ENCODE results near the gene ZC3H7B.

ZC3H7B gene

DNA sequence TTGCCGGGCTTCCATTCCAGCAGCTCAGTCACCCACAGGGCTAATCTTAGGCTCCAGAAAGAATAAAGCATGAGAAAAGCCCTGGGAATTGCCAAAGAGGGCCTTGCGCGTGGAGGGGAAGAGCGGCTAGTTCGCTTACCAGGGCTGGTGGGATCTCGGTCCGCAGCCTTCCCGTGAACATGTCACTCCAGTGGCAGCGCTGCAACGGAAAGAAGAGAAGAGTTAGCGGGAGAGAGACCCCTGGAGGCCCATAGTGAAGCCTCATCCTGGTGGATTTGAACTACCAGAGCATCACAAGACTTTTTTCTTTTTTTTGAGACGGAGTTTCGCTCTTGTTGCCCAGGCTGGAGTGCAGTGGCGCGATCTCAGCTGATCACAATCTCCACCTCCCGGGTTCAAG lies 33.4 kb upstream of the ZC3H7B start:
- no peaks in the 10 kb centered on the region for H3K4me1 ChIP-seq (ENCODE audit: insufficient read depth, low read length)
- peaks cover 74% of the 10 kb centered on the region for H3K36me3 ChIP-seq (ENCODE audit: insufficient read depth, low read length)
- no peak overlapping the region for H2AFZ ChIP-seq (ENCODE audit: low read depth, low read length)
- H3K4me3 ChIP-seq (ENCODE audit: low read length), result no peak overlapping the region
- H3K27me3 ChIP-seq (ENCODE audit: insufficient read depth, low read length), result no peaks in the 10 kb centered on the region
- no peaks in the 10 kb centered on the region for H3K9me3 ChIP-seq (ENCODE audit: low read length)

DNA sequence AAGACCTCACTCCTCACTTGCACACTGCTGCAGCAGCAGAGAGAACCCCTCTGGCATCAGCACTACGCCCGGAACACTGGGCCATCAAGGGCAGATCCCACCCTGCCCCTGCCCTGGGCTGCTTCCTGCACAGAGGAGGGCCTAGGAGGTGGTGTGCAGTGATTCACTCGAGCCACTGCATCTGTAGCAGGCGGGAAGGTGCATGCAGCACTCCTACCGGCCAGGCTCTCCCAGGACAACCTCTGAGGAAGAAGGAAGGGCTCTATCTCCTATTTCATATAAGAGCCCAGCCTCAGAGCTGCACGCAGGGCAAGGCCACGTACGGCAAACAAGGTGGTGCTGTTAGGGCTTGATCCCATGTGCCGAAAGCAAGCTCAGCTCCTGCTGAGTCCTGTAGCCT lies 29.5 kb upstream of the ZC3H7B start:
- no peaks in the 10 kb centered on the region for H3K9me3 ChIP-seq (ENCODE audit: low read length)
- no peak overlapping the region for H2AFZ ChIP-seq (ENCODE audit: low read depth, low read length)
- no peaks in the 10 kb centered on the region for H3K27me3 ChIP-seq (ENCODE audit: insufficient read depth, low read length)
- no peaks in the 10 kb centered on the region for H3K4me1 ChIP-seq (ENCODE audit: insufficient read depth, low read length)
- H3K36me3 ChIP-seq (ENCODE audit: insufficient read depth, low read length), result peaks cover 75% of the 10 kb centered on the region
- no peak overlapping the region for H3K4me3 ChIP-seq (ENCODE audit: low read length)

DNA sequence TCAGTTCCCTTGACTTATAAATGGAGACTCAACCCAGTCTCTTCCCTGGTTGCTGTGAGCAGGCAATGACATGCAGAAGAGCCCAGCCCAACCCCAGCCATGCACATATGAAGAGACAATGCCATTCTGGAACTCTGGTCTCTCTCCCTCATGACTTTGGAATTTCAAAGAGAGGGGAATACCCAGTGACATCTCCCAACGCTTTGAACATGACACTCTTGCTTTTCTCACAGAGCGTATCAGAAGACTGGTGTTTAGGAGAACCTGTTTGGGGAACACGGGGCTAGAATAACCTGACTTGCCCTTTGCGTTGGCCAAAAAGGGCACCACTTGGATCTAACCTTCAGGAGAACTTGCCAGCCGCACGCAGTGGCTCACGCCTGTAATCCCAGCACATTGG lies 28.2 kb upstream of the ZC3H7B start:
- no peaks in the 10 kb centered on the region for H3K4me1 ChIP-seq (ENCODE audit: insufficient read depth, low read length)
- no peaks in the 10 kb centered on the region for H3K9me3 ChIP-seq (ENCODE audit: low read length)
- H2AFZ ChIP-seq (ENCODE audit: low read depth, low read length), result no peak overlapping the region
- no peaks in the 10 kb centered on the region for H3K27me3 ChIP-seq (ENCODE audit: insufficient read depth, low read length)
- peaks cover 74% of the 10 kb centered on the region for H3K36me3 ChIP-seq (ENCODE audit: insufficient read depth, low read length)
- no peak overlapping the region for H3K4me3 ChIP-seq (ENCODE audit: low read length)

DNA sequence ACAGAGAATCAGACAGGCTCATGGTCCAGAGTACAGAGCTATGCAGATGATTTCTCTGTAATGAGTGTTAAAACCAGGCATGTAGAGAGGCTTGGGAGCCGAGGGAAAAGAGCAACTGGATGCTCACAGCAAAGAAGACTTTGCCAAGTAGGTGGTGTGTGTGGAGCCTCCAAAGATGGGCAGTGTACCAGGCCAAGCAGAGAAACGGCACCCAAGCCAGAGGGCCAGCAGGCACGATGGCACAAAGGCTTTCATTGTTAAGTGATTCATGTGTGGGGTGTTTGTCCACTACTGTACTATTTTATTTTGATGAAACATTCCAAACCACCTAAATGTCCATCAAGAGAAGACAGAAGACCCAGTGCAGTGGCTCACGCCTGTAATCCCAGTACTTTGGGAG lies 26.5 kb upstream of the ZC3H7B start:
- H3K4me1 ChIP-seq (ENCODE audit: insufficient read depth, low read length), result no peaks in the 10 kb centered on the region
- no peak overlapping the region for H2AFZ ChIP-seq (ENCODE audit: low read depth, low read length)
- peaks cover 71% of the 10 kb centered on the region for H3K36me3 ChIP-seq (ENCODE audit: insufficient read depth, low read length)
- no peaks in the 10 kb centered on the region for H3K27me3 ChIP-seq (ENCODE audit: insufficient read depth, low read length)
- no peak overlapping the region for H3K4me3 ChIP-seq (ENCODE audit: low read length)
- no peaks in the 10 kb centered on the region for H3K9me3 ChIP-seq (ENCODE audit: low read length)

DNA sequence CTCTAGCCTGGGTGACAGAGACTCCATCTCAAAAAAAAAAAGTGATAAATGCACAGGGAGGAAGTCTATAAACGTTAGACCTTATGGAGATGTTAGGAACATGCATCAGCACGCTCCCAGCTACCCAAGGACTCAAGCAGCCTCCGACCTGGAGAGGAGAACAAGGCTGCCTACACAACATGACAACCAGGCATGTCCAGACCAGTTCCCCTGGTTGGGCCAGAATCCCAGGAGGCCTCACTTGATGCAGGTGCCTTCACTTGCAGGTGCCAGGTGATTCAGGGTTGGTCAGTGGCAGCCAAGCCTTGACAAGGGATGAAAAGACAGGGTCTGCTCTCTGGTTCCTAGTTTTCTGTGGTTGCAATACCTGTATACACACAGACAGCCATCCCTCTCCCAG lies 21.3 kb upstream of the ZC3H7B start:
- no peak overlapping the region for H3K4me3 ChIP-seq (ENCODE audit: low read length)
- H3K9me3 ChIP-seq (ENCODE audit: low read length), result no peaks in the 10 kb centered on the region
- H3K27me3 ChIP-seq (ENCODE audit: insufficient read depth, low read length), result no peaks in the 10 kb centered on the region
- peaks cover 60% of the 10 kb centered on the region for H3K36me3 ChIP-seq (ENCODE audit: insufficient read depth, low read length)
- peaks cover 8% of the 10 kb centered on the region for H3K4me1 ChIP-seq (ENCODE audit: insufficient read depth, low read length)
- H2AFZ ChIP-seq (ENCODE audit: low read depth, low read length), result no peak overlapping the region

DNA sequence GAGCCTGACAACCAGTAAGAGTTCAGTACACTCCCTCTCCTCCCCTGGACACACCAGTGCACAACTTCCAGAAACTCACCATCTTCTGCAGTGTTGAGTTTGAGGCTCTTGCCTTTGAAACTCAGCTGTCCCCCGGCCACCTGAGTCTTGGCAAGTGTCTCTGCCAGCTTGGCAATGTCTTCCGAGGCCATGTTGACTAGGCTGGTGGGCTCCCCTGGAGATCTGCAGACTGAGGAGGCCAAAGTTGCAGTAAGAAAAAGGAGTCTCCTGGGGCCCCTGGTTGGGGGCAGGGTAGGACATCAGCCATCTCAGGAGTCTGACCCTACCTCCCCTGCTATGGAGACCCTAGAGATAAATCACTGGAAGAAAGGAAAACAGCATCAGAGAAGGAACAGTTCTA lies 20.5 kb upstream of the ZC3H7B start:
- peaks cover 55% of the 10 kb centered on the region for H3K36me3 ChIP-seq (ENCODE audit: insufficient read depth, low read length)
- H3K4me3 ChIP-seq (ENCODE audit: low read length), result no peak overlapping the region
- H2AFZ ChIP-seq (ENCODE audit: low read depth, low read length), result no peak overlapping the region
- H3K4me1 ChIP-seq (ENCODE audit: insufficient read depth, low read length), result peaks cover 11% of the 10 kb centered on the region
- H3K27me3 ChIP-seq (ENCODE audit: insufficient read depth, low read length), result no peaks in the 10 kb centered on the region
- H3K9me3 ChIP-seq (ENCODE audit: low read length), result no peaks in the 10 kb centered on the region

DNA sequence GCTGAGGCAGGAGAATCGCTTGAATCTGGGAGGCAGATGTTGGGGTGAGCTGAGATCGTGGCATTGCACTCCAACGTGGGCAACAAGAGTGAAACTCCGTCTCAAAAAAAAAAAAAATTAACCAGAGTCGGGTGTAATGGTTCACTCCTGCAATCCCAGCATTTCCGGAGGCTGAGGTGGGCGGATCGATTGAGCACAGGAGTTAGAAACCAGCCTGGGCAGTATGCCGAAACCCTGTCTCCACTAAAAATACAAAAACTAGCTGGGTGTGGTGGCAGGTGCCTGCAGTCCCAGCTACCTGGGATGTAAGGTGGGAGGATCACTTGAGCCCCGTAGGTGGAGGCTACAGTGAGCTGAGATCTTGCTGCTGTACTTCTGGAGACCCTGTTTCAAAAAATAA lies 16.9 kb upstream of the ZC3H7B start:
- Histone ChIP-seq H3K27me3 (ENCODE audit: insufficient read depth, low read length) (no peaks in the 10 kb centered on the region), H2AFZ (ENCODE audit: low read depth, low read length) (no peak overlapping the region), H3K9me3 (ENCODE audit: low read length) (no peaks in the 10 kb centered on the region), H3K4me1 (ENCODE audit: insufficient read depth, low read length) (peaks cover 11% of the 10 kb centered on the region), H3K4me3 (ENCODE audit: low read length) (peak overlapping the region; percentile 91), H3K36me3 (ENCODE audit: insufficient read depth, low read length) (peaks cover 27% of the 10 kb centered on the region)

DNA sequence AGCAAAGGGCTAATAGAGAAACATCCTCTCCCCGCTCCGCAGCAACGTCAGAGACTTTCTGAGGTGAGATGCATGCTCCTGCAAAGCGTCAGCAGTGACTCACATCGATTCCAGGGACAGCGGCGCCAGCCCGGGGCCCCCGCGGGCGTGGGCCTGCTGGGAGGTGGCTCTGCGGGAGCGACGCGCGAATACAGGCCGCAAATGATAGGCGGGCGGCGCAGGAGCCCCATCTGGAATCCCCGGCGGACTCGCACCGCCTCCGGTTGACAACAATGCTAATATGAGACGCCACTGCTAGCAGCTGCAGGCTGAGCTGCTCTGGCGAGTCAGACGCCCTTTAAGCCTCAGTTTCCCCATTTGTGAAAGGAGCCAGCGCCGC lies 15.9 kb upstream of the ZC3H7B start:
- Histone ChIP-seq H3K4me1 (ENCODE audit: insufficient read depth, low read length) (peaks cover 14% of the 10 kb centered on the region), H3K36me3 (ENCODE audit: insufficient read depth, low read length) (peaks cover 20% of the 10 kb centered on the region), H2AFZ (ENCODE audit: low read depth, low read length) (peak overlapping the region; percentile 79), H3K9me3 (ENCODE audit: low read length) (no peaks in the 10 kb centered on the region), H3K4me3 (ENCODE audit: low read length) (peak overlapping the region; percentile 91), H3K27me3 (ENCODE audit: insufficient read depth, low read length) (no peaks in the 10 kb centered on the region)

DNA sequence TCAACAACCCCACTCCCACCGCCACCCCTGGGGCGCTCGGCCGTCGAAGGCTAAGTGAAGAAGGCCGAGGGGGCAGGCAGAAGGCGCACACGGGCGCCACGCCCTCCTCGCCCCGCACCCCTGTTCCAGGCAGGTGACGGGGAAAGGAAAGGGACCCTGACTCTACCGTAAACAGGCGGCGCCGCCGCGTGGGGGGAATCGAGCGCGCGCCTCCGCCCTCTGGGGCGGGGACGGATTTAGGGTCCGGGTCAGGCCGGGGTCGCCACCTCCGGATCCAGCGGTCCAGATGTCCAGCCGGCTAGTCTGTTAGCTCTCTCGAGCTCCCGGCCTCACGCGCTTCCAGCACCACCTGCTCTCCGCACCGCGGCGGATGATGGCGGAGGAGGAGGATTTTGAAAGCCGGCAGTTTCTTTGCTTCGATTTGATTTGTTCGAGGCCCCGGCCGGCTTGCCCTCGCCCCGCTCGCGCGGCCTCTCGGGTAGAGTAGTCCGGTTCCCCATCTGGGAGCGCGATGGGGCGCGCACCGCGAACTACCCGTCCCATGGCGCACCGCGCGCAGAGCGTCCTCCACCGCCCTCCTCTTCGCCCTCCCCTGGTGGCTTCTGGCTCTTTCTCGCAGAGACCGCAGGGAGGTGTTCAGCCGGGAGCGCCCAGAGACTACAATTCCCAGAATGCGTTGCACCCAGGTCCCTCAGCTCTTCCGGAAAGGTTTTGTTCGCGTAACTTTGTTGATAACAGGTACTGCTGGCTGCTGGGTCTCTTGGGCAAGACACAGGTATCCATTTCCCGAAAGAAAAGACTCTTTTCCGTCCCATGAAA lies 15.3 kb upstream of the ZC3H7B start, which contains the start of gene RANGAP1:
Gene RANGAP1, minus strand, starts transcription at position 368 of the 819 bp plus-strand sequence. CDS start 5,143 bp downstream, outside the sequence.
- Histone ChIP-seq H3K9me3 (ENCODE audit: low read length) (no peaks in the 10 kb centered on the region), H2AFZ (ENCODE audit: low read depth, low read length) (peak within 1 kb of the TSS; percentile 79), H3K4me1 (ENCODE audit: insufficient read depth, low read length) (peaks cover 20% of the 10 kb centered on the region), H3K27me3 (ENCODE audit: insufficient read depth, low read length) (no peaks in the 10 kb centered on the region), H3K36me3 (ENCODE audit: insufficient read depth, low read length) (peaks cover 15% of the 10 kb centered on the region), H3K4me3 (ENCODE audit: low read length) (peak within 1 kb of the TSS; percentile 91)

DNA sequence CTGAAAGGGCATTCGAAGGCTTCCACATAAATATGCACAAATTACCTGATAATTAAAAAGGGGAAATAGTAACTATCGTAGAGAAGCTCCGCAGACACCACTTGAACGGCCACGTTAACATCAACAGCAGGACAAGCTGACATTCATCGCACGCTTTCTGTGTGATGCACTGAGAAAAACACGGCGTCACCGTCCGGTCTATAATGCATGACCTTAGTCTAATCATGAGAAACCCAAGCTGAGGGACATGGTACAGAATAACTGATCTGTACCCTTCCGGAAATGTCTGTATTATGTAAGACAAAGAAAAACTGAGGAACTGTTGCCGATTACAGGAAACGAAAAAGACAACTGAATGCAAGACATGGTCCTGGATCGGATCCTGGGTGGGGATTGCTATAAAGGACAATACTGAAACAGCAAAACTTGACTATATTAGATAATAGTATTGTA lies 14.7 kb upstream of the ZC3H7B start:
- H3K4me1 ChIP-seq (ENCODE audit: insufficient read depth, low read length), result peaks cover 20% of the 10 kb centered on the region

DNA sequence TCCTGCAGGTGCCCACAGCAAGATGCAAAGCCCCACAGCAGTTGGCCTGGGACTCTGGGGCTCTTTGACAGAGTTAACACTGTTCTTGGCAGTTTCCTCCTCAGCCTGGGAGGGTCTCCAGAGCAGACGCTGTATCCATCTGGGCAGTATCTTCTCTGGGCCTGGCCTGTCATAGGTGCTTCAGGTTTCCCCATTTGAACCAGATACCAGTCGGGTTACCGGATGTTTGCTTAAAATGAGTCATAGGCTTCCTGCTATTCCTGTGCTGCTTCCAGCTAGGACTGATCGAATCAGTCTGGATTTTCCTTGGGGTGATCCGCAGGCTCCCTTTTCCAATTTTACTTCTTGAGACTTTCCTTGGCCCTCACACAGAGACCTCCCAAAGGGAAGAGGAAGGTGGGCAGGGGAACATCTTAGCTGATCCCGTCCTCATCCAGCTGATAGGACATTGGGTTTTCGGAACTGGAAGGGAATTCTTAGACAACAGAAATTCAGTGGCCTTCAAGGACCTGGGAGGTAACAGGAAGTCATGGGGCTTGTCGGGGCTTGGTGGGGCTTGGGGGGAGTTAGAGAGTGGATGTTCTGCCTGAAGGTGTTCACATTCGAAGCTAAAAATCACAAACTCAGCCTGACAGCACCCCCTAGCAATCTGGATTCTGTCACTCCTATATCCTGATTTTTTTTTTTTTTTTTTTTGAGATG lies 12.9 kb upstream of the ZC3H7B start:
- Histone ChIP-seq H3K27me3 (ENCODE audit: insufficient read depth, low read length) (no peaks in the 10 kb centered on the region), H2AFZ (ENCODE audit: low read depth, low read length) (no peak overlapping the region), H3K4me1 (ENCODE audit: insufficient read depth, low read length) (peaks cover 20% of the 10 kb centered on the region), H3K36me3 (ENCODE audit: insufficient read depth, low read length) (peaks cover 8% of the 10 kb centered on the region), H3K9me3 (ENCODE audit: low read length) (no peaks in the 10 kb centered on the region), H3K4me3 (ENCODE audit: low read length) (no peak overlapping the region)

More for the DNA sequence above, 14.7 kb upstream of the ZC3H7B start:
- Histone ChIP-seq H3K9me3 (ENCODE audit: low read length) (no peaks in the 10 kb centered on the region), H3K36me3 (ENCODE audit: insufficient read depth, low read length) (peaks cover 15% of the 10 kb centered on the region), H2AFZ (ENCODE audit: low read depth, low read length) (peak overlapping the region; percentile 65), H3K4me3 (ENCODE audit: low read length) (peak overlapping the region; percentile 63), H3K27me3 (ENCODE audit: insufficient read depth, low read length) (no peaks in the 10 kb centered on the region)

DNA sequence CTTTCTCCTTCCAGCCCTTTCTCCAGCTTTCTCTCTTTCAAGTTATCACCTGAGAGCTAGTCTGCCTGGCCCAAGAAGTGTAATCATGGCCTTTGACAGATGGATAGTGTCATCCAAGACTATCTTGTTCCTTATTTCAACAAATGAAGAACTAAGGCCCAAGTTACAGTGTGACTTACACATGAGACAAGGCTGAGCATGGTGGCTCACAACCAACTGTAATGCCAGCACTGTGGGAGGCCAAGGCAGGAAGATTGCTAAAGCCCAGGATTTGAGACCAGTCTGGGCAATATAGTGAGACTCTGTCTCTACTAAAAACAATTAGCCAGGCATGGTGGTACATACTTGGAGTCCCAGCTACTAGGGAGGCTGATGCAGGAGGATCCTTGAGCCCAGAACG lies 11.7 kb upstream of the ZC3H7B start:
- Histone ChIP-seq H3K4me1 (ENCODE audit: insufficient read depth, low read length) (peaks cover 16% of the 10 kb centered on the region), H3K36me3 (ENCODE audit: insufficient read depth, low read length) (peaks cover under 1% of the 10 kb centered on the region), H2AFZ (ENCODE audit: low read depth, low read length) (no peak overlapping the region), H3K9me3 (ENCODE audit: low read length) (no peaks in the 10 kb centered on the region), H3K27me3 (ENCODE audit: insufficient read depth, low read length) (no peaks in the 10 kb centered on the region), H3K4me3 (ENCODE audit: low read length) (no peak overlapping the region)
